DMS 273 (cell line): Measurements from ENCODE around the gene DDX24.

ENCODE experiments used
- DNase-seq: peaks from one replicate; lab custom pipeline; 2025; ENCODE audit not compliant: unreplicated experiment; lab: John Stamatoyannopoulos, UW

Gene DDX24

GRCh38 chr14:94114589-94115057 is 33.6 kb upstream of the DDX24 start:
- no peak for DNase-seq

- DNase-seq: no peak
Measured at GRCh38 chr14:94113908-94114588, 33.0 kb upstream of the DDX24 start.

- peak; percentile 39 for DNase-seq
Measured at GRCh38 chr14:94113490-94113889, 32.5 kb upstream of the DDX24 start.

- DNase-seq: no peak
Measured at GRCh38 chr14:94113073-94113472, 32.1 kb upstream of the DDX24 start.

GRCh38 chr14:94112513-94113063 is 31.6 kb upstream of the DDX24 start:
- DNase-seq: no peak

GRCh38 chr14:94111276-94112095 is 30.5 kb upstream of the DDX24 start:
- no peak for DNase-seq

- no peak for DNase-seq
Measured at GRCh38 chr14:94110552-94111181, 29.7 kb upstream of the DDX24 start, which contains the start of gene IFI27. Gene IFI27 (plus strand): TSS chr14:94110736.

- no peak for DNase-seq
Measured at GRCh38 chr14:94109915-94110250, 28.9 kb upstream of the DDX24 start.

- DNase-seq: no peak
Measured at GRCh38 chr14:94104731-94105130, 23.7 kb upstream of the DDX24 start.

- DNase-seq: no peak
Measured at GRCh38 chr14:94103554-94104150, 22.6 kb upstream of the DDX24 start.

- DNase-seq: no peak
Measured at GRCh38 chr14:94102768-94103482, 21.9 kb upstream of the DDX24 start.

- no peak for DNase-seq
Measured at GRCh38 chr14:94101748-94102147, 20.7 kb upstream of the DDX24 start.

- DNase-seq: no peak
Measured at GRCh38 chr14:94100847-94101246, 19.8 kb upstream of the DDX24 start.

- no peak for DNase-seq
Measured at GRCh38 chr14:94099006-94099405, 18.0 kb upstream of the DDX24 start.

- no peak for DNase-seq
Measured at GRCh38 chr14:94098326-94098992, 17.5 kb upstream of the DDX24 start.

GRCh38 chr14:94097091-94097490 is 16.1 kb upstream of the DDX24 start:
- no peak for DNase-seq

GRCh38 chr14:94093418-94093817 is 12.4 kb upstream of the DDX24 start:
- no peak for DNase-seq

GRCh38 chr14:94089479-94089878 is 8.5 kb upstream of the DDX24 start:
- no peak for DNase-seq

GRCh38 chr14:94088516-94088915 is 7.5 kb upstream of the DDX24 start:
- DNase-seq: no peak

GRCh38 chr14:94087891-94088290 is 6.9 kb upstream of the DDX24 start:
- DNase-seq: no peak
